GM12878 (cell line): ENCODE results near the gene MYMK.

Experiments
- CEBPZ ChIP-seq: fragments of 150-350 bp; IDR thresholded peaks from 2 replicates; pipeline ENCODE4 v1.6.1; 2016; ENCODE audit warnings: low read depth, low read length
- CHD1 ChIP-seq: IDR thresholded peaks from 2 replicates; pipeline ENCODE4 v1.6.1; 2012; ENCODE audit warnings: low read depth, low read length, improper control_type of control experiment
- CTCF ChIP-seq, 3 experiments: IDR thresholded peaks in 2 of 3; conservative IDR thresholded peaks in 1 of 3; 2 replicates each; pipeline ENCODE4 v1.5.1; 2011; ENCODE audit warnings: low read depth in 3 of 3, low read length in 3 of 3, mild to moderate bottlenecking in 3 of 3, control low read depth in 2 of 3, moderate library complexity in 2 of 3, inconsistent platforms in 1 of 3, mixed read lengths in 1 of 3; ENCODE audit not compliant: control insufficient read depth in 2 of 3, insufficient read depth in 1 of 3; ENCODE audit errors: extremely low read depth in 1 of 3
- ELK1 ChIP-seq: IDR thresholded peaks from 2 replicates; pipeline ENCODE4 v1.6.1; 2012; ENCODE audit warnings: low read depth, low read length, improper control_type of control experiment
- FOS ChIP-seq: IDR thresholded peaks from 3 replicates; pipeline ENCODE4 v1.6.1; 2011; ENCODE audit warnings: borderline replicate concordance; ENCODE audit not compliant: insufficient read length; ENCODE audit errors: extremely low read depth
- IRF3 ChIP-seq: fragments of 450-650 bp; IDR thresholded peaks from 2 replicates; pipeline ENCODE4 v1.6.1; 2014; ENCODE audit warnings: mild to moderate bottlenecking
- MYB ChIP-seq: fragments of 150-350 bp; IDR thresholded peaks from 2 replicates; pipeline ENCODE4 v1.6.1; 2014; ENCODE audit warnings: mild to moderate bottlenecking, low read depth, low read length, borderline replicate concordance
- NFIC ChIP-seq: IDR thresholded peaks from 2 replicates; pipeline ENCODE4 v1.6.1; 2012; ENCODE audit warnings: low read depth, mild to moderate bottlenecking, inconsistent platforms, low read length, moderate library complexity
- SREBF1 ChIP-seq: IDR thresholded peaks from 2 replicates; pipeline ENCODE4 v1.6.1; 2012; ENCODE audit warnings: mild to moderate bottlenecking, low read length
- TCF12 ChIP-seq: IDR thresholded peaks from 2 replicates; pipeline ENCODE4 v1.6.1; 2011; ENCODE audit warnings: low read depth, mild to moderate bottlenecking, low read length

- no peak for TF ChIP-seq MYB
- 0 out of 2 replicates have a peak, but pooled peaks have one; percentile 17 for TF ChIP-seq TCF12
- no peak for TF ChIP-seq NFIC
- TF ChIP-seq CEBPZ: no peak
- no peak for TF ChIP-seq CTCF (IDR thresholded peaks at IDR 0.05 in 2 of 3, conservative IDR thresholded peaks at IDR 0.05 in 1 of 3; ENCODE audit: control insufficient read depth in 2 of 3, extremely low read depth in 1 of 3, insufficient read depth in 1 of 3, low read depth in 3 of 3, low read length in 3 of 3)
- TF ChIP-seq SREBF1: no peak
- TF ChIP-seq IRF3: no peak
- no peak for TF ChIP-seq FOS
- TF ChIP-seq ELK1: no peak
- no peak for TF ChIP-seq CHD1
Observed at GRCh38 chr9:133534346-133535291, 9.9 kb upstream of the MYMK start, which contains the start of gene ADAMTSL2.
